Measurements from ENCODE around the gene LYSMD1.

Gene LYSMD1

DNA sequence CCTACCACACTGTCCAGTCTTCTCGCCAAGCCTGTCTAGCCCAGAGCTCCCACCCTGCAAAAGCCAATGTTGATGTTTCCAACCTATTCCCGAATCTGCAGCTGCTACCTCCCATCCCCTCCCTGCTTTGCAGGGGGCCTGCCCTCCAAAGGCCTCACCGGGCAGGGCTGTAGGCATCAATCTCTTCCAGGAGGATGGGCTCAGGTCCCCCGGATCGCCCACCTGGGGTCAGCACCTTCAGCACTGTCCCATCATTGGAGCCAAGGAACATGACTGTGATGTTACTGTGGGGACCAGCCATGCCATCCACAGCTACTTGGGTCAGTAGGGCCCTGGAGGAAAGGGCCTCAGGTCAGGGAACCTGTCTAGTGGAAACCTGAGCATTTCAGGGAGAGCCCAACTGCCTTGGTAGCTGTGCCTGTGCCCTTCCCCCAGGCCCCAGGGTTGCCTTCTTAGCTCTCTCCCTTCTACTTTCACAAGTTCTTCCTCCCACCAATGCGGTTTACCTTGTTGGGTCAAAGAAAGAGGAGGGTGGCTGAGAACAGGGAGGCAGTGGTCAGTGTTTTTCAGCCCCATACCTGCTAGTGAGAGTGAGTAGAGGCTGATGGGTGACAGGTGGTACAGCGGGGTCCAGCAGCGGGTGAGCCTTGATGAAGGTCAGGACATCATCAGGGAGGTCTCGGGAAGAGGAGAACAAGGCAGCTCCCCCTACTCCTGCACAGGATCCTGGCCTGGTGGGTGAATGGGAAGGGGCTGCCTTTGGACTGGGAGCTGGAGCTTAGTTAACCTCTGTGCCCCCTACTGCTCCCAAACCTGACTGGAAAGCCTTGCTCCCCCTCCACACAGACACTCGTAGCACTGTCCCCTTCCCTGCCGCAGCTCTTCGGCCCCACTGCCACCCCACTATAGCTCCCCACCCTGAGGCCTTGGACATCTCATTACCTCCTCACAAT lies 30.0 kb downstream of the LYSMD1 start:
- no peak for DNase-seq

DNA sequence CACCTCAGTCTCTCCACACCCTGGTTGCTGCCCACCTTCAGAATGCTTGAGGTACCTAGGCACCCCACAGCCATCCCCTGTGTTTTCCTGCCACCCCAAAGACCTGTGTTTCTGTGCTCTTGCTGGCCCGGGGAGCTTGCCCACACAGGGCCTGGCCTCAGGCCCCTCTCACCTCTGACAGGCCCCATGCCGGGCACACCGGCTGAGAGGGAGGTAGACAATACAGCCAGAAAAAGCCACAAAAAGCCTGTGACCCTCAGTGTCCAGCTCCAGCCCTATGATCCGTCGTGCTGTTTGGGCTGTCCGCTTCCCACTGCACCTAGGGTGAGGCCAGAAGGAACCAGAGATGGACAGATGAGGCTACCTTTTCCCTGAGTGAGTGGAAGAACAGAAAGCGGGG lies 30.7 kb downstream of the LYSMD1 start:
- DNase-seq = no peak

DNA sequence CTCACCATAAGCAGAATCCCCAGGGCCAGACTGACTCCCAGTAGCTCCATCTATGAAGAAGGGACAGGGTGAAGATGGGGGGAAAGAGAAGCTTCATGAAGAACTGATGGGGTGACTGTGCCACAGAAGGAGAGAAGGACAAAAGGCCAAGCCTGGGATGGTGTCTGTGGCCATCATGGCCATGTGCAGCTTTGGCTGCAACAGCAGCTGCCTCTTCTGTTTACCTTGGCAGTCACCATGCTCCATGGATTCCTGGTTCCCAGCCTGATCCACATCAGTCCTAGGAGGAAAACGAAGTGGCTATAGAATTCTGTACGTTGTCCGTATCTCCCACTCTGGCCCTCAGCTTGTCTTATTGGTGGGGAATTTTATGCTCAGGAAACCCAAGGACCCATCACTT lies 31.3 kb downstream of the LYSMD1 start:
- DNase-seq = no peak

DNA sequence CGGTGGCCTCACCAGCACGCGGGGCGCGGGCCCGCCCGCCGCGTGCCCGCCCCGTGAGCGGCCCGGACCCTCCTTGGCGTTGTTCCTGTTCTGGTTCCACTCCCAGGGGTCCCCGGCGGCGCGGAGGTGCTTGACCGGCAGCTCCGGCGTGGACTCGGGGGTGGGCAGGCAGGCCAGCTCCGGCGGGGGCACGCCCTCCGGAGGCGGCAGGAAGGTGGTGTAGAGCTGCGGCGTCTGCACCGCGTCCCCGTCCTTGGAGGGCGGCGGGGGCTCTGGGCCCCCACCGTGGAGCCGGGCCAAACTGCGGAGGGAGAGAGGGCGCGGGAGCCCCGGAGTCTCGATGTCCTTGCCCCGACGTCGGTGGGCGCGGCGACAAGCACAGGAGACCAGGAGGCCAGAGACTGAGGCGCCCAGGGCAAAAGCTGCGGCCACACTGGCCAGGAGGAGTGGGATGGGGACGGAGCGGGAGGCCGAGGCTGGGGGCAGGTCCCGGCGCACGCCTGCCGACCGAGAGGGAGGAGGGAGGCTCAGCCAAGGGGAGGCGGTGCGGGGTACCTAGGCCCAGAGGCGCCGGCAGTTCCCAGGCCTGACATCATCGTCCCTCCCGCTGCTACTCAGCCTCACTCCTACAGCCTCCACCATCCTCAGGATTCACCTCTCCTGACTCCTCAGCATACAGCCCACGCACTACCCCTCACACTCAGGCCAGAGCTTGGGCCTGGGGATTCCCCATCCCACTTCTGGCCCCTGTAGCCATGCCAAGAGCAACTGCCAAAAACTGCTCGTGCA lies 32.5 kb downstream of the LYSMD1 start:
- no peak for DNase-seq

DNA sequence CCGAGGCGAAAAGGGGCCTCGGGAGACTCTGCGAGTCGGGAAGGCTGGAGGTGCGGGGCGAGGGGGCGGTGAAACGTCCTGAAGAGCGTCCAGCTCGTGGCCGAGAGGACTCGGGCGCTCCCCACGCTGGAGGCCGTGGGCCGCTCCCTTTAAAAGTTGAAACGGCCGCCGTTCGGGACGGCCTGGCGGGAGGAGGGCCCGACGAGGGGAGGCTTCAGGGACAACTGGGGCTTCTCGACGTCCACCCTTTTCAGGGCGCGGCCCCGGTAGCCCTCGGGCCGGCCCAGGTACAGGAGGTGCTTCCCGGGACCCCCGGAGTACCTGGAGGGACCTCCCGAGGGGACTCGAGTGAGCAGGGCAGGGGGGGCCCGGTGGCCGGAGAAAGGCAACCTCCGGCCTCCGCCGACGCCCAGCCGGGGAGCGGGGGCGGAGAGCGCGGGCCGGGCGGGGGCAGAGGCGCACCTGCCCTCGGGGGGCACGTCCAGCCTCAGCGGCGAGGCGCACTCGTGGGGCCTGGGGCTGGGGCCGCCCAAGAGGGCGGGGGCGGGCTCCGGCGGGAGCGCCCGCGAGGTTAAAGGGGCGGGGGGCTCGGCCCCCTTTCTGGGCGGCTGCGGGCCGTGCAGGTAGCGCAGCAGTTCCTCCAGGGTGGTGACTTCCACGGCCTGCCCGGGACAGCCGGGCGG lies 33.2 kb downstream of the LYSMD1 start:
- no peak for DNase-seq

DNA sequence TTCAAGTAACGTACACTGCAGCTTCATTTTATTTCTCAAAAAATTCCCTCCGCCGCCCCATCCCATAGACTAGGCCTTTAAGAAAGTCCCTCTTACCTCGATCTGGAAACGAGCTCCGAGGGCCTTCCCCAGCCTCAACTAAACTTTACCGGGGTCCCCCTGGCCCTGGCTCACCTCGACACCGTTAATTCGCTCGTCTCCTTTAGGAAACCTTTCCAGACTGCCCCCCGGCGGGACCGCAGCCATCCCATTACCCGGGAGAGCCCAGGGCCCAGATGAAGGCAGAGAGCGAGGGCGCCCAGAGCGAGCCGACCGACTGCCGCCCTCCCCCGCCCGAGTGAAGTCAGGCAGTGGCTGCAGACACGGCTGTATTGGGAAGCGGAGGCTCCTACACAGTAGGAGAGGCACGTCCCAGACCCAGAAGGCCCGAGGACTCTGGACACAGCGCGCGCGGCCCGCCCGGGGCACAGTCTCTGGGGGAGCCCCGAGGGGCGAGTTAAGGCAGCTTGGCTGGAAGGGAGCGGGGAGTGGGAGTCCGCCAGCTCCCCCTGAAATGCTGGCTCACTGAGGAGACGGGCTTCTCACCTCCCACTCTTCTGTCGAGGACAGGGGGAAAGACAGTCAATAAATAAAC lies 33.9 kb downstream of the LYSMD1 start:
- no peak for DNase-seq

DNA sequence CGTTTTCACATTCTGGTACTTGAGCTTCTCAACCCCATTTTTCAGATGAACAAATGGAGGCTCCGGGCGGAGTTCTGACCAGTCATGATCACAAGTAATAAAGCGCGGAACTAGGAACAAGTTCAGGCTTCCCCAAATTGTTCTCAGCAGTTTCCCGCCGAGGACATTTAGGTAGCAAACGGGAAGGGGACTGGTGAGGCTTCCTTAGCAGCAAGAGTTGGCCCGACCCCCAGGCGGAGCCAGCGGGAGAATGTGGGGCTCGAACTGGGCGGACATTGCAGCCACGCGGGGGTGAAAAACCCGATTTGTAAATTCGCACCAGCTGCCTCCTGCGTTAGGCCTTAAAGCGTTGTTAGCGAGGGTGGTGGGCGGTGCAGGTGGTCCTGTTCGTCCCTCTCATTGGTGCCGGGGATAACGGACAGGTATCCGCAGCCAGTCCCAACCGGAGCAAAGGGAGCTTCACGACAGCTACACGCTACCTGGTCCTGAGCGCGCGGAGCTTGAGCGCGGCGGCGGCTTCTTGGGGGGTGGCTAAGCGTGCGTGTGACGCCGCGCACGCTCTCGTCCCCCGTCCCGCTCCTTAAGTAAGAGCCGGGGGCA lies 34.6 kb downstream of the LYSMD1 start:
- peak; percentile 78 for DNase-seq

DNA sequence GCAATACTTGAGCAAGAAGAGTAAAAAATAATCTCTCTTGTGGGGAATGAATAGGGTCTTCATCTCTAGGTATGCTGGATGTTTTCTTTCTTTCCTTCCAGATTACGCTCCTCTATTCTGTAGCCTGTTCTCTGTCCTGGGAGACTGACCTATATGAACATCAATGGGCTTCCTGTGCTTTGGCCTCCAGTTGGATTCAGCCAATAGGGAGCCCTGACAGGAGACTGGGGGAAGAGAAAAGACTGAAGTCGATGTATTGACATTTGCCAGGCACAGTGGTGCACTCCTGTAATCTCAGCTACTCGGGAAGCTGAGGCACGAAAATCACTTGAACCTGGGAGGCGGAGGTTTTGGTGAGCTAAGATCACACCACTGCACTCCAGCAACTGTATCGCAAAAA lies 36.9 kb downstream of the LYSMD1 start:
- no peak for DNase-seq

DNA sequence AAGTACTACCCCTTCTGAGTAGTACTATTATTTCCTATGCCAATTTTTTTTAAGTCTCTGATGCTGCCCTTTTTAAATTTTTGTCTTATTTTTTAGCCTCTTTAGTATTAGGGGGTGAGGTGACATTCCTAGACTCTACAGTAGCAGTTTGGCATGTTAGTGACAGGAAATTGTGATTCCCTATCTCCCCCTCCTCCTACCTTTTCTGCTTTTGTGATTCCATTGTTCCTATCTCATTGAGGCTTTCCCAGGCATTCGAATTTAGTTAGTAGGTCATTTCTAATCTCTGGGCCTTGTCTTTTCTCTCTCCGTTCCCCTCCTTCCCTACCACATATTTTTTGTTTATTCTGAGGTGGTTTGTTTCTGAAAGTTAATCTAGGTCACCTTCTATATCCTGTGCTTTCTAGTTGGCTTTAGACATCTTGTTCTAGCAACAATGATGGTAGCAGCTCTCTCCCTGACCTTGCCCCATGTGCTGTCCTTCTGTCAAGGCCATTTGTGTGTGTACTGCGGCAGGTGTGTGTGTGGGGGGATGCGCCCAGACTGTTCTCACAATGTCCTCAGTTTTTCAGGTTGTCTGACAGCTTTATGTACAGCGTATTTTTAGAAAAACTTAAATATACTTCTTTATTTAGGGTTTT lies 40.8 kb downstream of the LYSMD1 start:
- no peak for DNase-seq

DNA sequence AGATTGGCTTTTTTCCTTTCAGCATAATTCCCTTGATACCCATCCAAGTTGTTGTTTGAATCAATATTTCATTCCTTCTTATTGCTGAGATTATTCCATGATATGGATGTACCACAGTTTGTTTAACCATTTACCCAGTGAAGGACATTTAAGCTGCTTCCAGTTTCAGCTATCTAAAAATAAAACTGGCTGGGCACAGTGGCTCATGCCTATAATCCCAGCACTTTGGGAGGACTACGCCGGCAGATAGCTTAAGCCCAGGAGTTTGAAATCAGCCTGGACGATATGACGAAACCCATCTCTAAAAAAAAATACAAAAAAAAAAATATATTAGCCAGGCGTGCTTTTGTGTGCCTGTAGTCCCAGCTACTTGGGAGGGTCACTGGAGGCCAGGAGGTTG lies 51.8 kb downstream of the LYSMD1 start:
- DNase-seq = no peak

All from EL (cell line).